Heart left ventricle (tissue), 13 donors: ENCODE measurements around the gene ACTL7B.

ENCODE experiments used
- POLR2A ChIP-seq, 2 donors: fragments of 450-650 bp; IDR thresholded peaks; one replicate each; pipeline ENCODE4 v1.6.1; 2017; ENCODE audit warnings: antibody characterized with exemption in 2 of 2, mild to moderate bottlenecking in 2 of 2, moderate library complexity in 2 of 2
- TF ChIP-seq, protein P1 (sequence below), 12 donors: fragments of 200-600 bp; sonication (generic) in 4 of 12; IDR thresholded peaks; one replicate each; pipeline versions ENCODE4 v1.5.0 to v1.8.0; 2018 to 2022; ENCODE audit warnings: antibody characterized with exemption in 12 of 12, mild to moderate bottlenecking in 5 of 12
- donor health status: ischemic (EF 13 %, LVEDD 7.1; RV severe dilation, severe dysfunction).
- donor health status: DM: no; HTN: yes; CAD: no.
- donor health status: DM: no; HTN: no; CAD: no.
- donor health status: ischemic (EF 25% LVEDD 6.9; RV normal size, moderate dysfunction).
- donor health status: ischemic (EF 25% LVEDD 5.7; RV mildly dilated, moderate dysfunction).
- donor health status: ischemic (EF 35%, LVEDD 5.7; RV mildly dilated, moderate dysfunction).
- donor health status: nonischemic (EF 11% LVEDD 7.7; RV severe dilation, severe dysfunction).
- donor health status: DM: yes; HTN: yes; CAD: no.
- donor health status: PGD.
- donor health status: ischemic (EF 29% LVEDD 5.4; RV normal size, mild dysfunction).
- donor health status: nonischemic (EF 23%, LVEDD 6.1; RV moderate dilation, normal function).

- TF ChIP-seq, protein P1, sequence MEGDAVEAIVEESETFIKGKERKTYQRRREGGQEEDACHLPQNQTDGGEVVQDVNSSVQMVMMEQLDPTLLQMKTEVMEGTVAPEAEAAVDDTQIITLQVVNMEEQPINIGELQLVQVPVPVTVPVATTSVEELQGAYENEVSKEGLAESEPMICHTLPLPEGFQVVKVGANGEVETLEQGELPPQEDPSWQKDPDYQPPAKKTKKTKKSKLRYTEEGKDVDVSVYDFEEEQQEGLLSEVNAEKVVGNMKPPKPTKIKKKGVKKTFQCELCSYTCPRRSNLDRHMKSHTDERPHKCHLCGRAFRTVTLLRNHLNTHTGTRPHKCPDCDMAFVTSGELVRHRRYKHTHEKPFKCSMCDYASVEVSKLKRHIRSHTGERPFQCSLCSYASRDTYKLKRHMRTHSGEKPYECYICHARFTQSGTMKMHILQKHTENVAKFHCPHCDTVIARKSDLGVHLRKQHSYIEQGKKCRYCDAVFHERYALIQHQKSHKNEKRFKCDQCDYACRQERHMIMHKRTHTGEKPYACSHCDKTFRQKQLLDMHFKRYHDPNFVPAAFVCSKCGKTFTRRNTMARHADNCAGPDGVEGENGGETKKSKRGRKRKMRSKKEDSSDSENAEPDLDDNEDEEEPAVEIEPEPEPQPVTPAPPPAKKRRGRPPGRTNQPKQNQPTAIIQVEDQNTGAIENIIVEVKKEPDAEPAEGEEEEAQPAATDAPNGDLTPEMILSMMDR (IDR thresholded peaks at IDR 0.05) = no peak
- no peak for TF ChIP-seq POLR2A (IDR thresholded peaks at IDR 0.05)
Measured at GRCh38 chr9:108900176-108900575, 44.4 kb upstream of the ACTL7B start.
